Measurements from ENCODE around the gene BBX. TPM values are rescaled to one million over a fixed set of nuclear protein-coding genes. Genes with fewer than 3 reads are reported as not detected.
A peak's percentile ranks its signal among the peaks of the same experiment; 100 is the strongest.

The BBX gene
- total RNA-seq, 1 experiment from 2014 or later, result 66.8 TPM

DNA sequence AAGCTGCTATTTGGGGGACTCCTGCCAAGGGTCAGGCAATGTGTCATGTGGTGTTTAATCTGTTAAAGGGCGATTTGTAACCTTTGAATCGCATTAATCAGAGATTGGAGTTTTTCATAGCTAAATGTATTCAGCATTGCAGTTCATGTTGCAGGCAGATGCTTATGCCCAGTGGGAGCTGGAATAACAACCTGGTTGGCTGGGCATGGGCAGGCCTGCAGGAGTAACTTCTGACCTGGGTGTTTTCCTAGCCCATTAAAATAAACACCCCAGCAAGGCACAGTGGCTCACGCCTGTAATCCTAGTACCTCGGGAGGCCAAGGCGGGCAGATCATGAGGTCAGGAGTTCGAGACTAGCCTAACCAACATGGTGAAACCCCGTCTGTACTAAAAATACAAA is 268.7 kb downstream of the BBX start:
- Histone ChIP-seq H3K9me2 (replicated peaks; ENCODE audit: low read length) (no peaks in the 10 kb centered on the region), H3K4me1 (ENCODE audit: insufficient read depth, low read length) (no peaks in the 10 kb centered on the region), H3F3A (ENCODE audit: low read length, unreplicated experiment) (no peaks in the 10 kb centered on the region), H3K4me3 (ENCODE audit: low read length) (no peak overlapping the region), H3K4me2 (ENCODE audit: low read length) (no peak overlapping the region), H3K36me3 (ENCODE audit: low read depth, low read length) (peaks cover 2% of the 10 kb centered on the region; the same call in 1 of the 2 replicates), H2AFZ (ENCODE audit: low read length) (no peak overlapping the region), H3K27me3 (ENCODE audit: low read length) (no peaks in the 10 kb centered on the region), H3K27ac (ENCODE audit: low read length) (no peak overlapping the region), H3K9ac (ENCODE audit: low read length) (no peak overlapping the region), H3K9me3 (ENCODE audit: low read length) (no peaks in the 10 kb centered on the region), H4K20me1 (ENCODE audit: low read length) (no peaks in the 10 kb centered on the region), H3K79me2 (ENCODE audit: low read length) (no peaks in the 10 kb centered on the region)
- intact Hi-C loops (cut with micrococcal nuclease), result no loop called here
- no peak for ATAC-seq
- no peak for DNase-seq
- BruUV-seq (replicated peaks), result no TSS peak
- no peak for TF ChIP-seq EZH2phosphoT487 (IDR thresholded peaks at IDR 0.05; ENCODE audit: borderline replicate concordance, low read length)
- no peak for TF ChIP-seq CTCF (conservative IDR thresholded peaks at IDR 0.05; ENCODE audit: low read depth, low read length)
- no peak for TF ChIP-seq EZH2 (IDR thresholded peaks at IDR 0.05; ENCODE audit: low read length, unreplicated experiment)
- POLR2A ChIA-PET (ENCODE audit: unreplicated experiment), result no interaction called here
- CTCF ChIA-PET, result no interaction called here

- TF ChIP-seq EZH2phosphoT487 (IDR thresholded peaks at IDR 0.05; ENCODE audit: borderline replicate concordance, low read length) (no peak), CTCF (conservative IDR thresholded peaks at IDR 0.05; ENCODE audit: low read depth, low read length) (peak; percentile 55)
- Histone ChIP-seq H3F3A (ENCODE audit: low read length, unreplicated experiment) (no peaks in the 10 kb centered on the region), H3K79me2 (ENCODE audit: low read length) (no peaks in the 10 kb centered on the region), H3K9me2 (replicated peaks; ENCODE audit: low read length) (no peaks in the 10 kb centered on the region), H3K4me3 (ENCODE audit: low read length) (no peak overlapping the region), H4K20me1 (ENCODE audit: low read length) (no peaks in the 10 kb centered on the region), H3K9ac (ENCODE audit: low read length) (no peak overlapping the region), H3K27me3 (ENCODE audit: low read length) (no peaks in the 10 kb centered on the region), H3K36me3 (ENCODE audit: low read depth, low read length) (peaks cover 2% of the 10 kb centered on the region; the same call in 1 of the 2 replicates), H3K27ac (ENCODE audit: low read length) (no peak overlapping the region), H2AFZ (ENCODE audit: low read length) (no peak overlapping the region), H3K4me2 (ENCODE audit: low read length) (no peak overlapping the region), H3K4me1 (ENCODE audit: insufficient read depth, low read length) (peaks cover 11% of the 10 kb centered on the region), H3K9me3 (ENCODE audit: low read length) (no peaks in the 10 kb centered on the region)
- intact Hi-C loops (cut with micrococcal nuclease), result no loop called here
- no TSS peak for BruUV-seq (replicated peaks)
- ATAC-seq (peak; percentile 43), DNase-seq (peak; percentile 30)
- ChIA-PET CTCF (interaction anchor here (0.5 to 0.6 kb wide), 2 partner anchors 86 to 114 kb away, joined by 3 read pairs; no protein-coding TSS in a partner anchor), POLR2A (ENCODE audit: unreplicated experiment) (no interaction called here)
Observed at GRCh38 chr3:107794664-107795443, 272.1 kb downstream of the BBX start.

DNA sequence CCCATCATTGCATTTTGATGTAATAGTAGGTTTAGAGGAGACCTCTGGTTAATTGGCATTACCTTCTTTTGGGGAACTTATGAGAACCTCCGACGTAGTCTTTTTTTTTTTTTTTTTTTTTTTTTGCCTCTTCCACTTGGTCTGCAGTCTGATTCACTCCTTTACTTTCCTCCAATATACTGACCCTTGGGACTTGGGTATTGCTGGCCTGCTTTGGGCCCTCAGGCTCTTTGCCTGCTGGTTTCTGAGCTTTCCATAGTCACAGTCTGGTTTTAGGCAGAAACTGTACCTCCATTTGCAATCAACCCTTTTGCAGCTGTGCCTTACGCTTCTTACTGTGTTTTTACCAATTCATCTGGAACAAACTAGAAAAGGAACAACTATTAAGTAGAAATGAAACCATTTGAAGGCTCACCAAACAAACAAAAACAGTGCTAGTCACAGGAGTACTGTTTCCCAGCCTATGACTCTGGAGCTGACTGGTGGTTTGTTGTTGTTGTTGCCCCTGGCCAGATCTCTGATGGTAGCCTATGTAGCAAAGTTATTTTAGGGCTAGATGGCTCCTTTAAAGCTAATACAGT is 272.8 kb downstream of the BBX start:
- Histone ChIP-seq H3K27me3 (ENCODE audit: low read length) (no peaks in the 10 kb centered on the region), H3K4me1 (ENCODE audit: insufficient read depth, low read length) (peaks cover 11% of the 10 kb centered on the region), H3K79me2 (ENCODE audit: low read length) (no peaks in the 10 kb centered on the region), H3K9ac (ENCODE audit: low read length) (no peak overlapping the region), H3K4me3 (ENCODE audit: low read length) (no peak overlapping the region), H4K20me1 (ENCODE audit: low read length) (no peaks in the 10 kb centered on the region), H3K9me2 (replicated peaks; ENCODE audit: low read length) (no peaks in the 10 kb centered on the region), H3K4me2 (ENCODE audit: low read length) (no peak overlapping the region), H3F3A (ENCODE audit: low read length, unreplicated experiment) (no peaks in the 10 kb centered on the region), H2AFZ (ENCODE audit: low read length) (no peak overlapping the region), H3K9me3 (ENCODE audit: low read length) (no peaks in the 10 kb centered on the region), H3K27ac (ENCODE audit: low read length) (no peak overlapping the region), H3K36me3 (ENCODE audit: low read depth, low read length) (peaks cover 2% of the 10 kb centered on the region; the same call in 1 of the 2 replicates)
- TF ChIP-seq EZH2 (IDR thresholded peaks at IDR 0.05; ENCODE audit: low read length, unreplicated experiment) (no peak), CTCF (conservative IDR thresholded peaks at IDR 0.05; ENCODE audit: low read depth, low read length) (no peak), EZH2phosphoT487 (IDR thresholded peaks at IDR 0.05; ENCODE audit: borderline replicate concordance, low read length) (no peak)
- CTCF ChIA-PET, result interaction anchor here (0.5 kb wide), 1 partner anchor 114 kb away, joined by 3 read pairs; no protein-coding TSS in a partner anchor
- no TSS peak for BruUV-seq (replicated peaks)
- no peak for ATAC-seq
- no peak for DNase-seq
- intact Hi-C loops (cut with micrococcal nuclease), result no loop called here
- POLR2A ChIA-PET (ENCODE audit: unreplicated experiment), result no interaction called here
